ENCODE data around the gene TMEM18. TPM values are rescaled to one million over a fixed set of nuclear protein-coding genes. Genes with fewer than 3 reads are reported as not detected.

Gene TMEM18
- total RNA-seq, 1 donor from 2014 or later = 37.1 TPM

DNA sequence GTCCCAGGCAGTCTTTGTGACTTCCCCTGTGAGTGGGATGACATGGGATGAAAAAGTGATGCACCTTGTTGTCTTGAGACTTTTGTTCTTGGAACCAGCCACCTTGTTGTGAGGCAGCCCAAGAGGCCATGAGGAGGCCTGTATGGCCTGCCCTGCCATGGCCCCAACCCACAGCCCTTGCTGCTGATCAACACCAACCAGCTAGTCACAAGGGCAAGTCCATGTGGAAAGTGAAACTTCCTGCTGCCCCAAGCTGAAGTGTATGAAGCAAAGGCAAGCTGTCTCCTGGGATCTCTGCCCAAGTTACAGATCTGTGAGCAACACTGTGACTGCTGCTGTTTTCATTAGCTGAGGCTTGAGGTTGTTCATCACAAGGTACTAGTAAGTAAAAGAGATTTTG lies 21.6 kb downstream of the TMEM18 start:
- Mint-ChIP-seq H3K27me3 (ENCODE audit: low read depth) (peaks cover 24% of the 10 kb centered on the region), H3K36me3 (no peaks in the 10 kb centered on the region), H3K9me3 (no peaks in the 10 kb centered on the region), H3K4me1 (peaks cover under 1% of the 10 kb centered on the region), H3K27ac (no peak overlapping the region), H3K4me3 (no peak overlapping the region)
- TF ChIP-seq, protein P1, sequence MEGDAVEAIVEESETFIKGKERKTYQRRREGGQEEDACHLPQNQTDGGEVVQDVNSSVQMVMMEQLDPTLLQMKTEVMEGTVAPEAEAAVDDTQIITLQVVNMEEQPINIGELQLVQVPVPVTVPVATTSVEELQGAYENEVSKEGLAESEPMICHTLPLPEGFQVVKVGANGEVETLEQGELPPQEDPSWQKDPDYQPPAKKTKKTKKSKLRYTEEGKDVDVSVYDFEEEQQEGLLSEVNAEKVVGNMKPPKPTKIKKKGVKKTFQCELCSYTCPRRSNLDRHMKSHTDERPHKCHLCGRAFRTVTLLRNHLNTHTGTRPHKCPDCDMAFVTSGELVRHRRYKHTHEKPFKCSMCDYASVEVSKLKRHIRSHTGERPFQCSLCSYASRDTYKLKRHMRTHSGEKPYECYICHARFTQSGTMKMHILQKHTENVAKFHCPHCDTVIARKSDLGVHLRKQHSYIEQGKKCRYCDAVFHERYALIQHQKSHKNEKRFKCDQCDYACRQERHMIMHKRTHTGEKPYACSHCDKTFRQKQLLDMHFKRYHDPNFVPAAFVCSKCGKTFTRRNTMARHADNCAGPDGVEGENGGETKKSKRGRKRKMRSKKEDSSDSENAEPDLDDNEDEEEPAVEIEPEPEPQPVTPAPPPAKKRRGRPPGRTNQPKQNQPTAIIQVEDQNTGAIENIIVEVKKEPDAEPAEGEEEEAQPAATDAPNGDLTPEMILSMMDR (IDR thresholded peaks at IDR 0.05; ENCODE audit: unreplicated experiment) = no peak
- DNase-seq (ENCODE audit: low spot score in 2 of 2, unreplicated experiment in 2 of 2) = no peak

DNA sequence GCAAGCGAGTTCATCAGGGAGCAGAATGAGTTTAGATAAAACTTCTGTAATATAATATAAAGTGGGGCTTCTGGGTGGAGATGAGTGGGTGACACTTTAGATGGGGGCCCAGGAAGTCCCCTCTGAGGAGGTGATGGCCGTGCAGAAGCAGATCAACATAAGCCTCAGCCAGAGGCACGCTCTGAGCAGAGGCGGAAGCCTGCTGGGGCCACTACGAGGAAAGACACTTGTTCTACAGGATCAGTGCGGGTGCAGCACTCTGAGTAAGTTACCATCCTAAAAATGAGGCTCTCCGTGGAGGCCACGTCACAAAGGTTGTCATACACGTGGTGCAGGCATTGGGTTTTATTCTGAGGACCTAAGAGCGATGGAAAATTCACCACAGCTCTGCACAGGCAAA lies 22.3 kb downstream of the TMEM18 start:
- TF ChIP-seq, protein P1 (IDR thresholded peaks at IDR 0.05; ENCODE audit: unreplicated experiment) = no peak
- Mint-ChIP-seq H3K4me3 (no peak overlapping the region), H3K36me3 (no peaks in the 10 kb centered on the region), H3K27me3 (ENCODE audit: low read depth) (peaks cover 17% of the 10 kb centered on the region), H3K9me3 (no peaks in the 10 kb centered on the region), H3K27ac (no peak overlapping the region), H3K4me1 (peaks cover 3% of the 10 kb centered on the region)
- DNase-seq (ENCODE audit: low spot score in 2 of 2, unreplicated experiment in 2 of 2) = no peak

DNA sequence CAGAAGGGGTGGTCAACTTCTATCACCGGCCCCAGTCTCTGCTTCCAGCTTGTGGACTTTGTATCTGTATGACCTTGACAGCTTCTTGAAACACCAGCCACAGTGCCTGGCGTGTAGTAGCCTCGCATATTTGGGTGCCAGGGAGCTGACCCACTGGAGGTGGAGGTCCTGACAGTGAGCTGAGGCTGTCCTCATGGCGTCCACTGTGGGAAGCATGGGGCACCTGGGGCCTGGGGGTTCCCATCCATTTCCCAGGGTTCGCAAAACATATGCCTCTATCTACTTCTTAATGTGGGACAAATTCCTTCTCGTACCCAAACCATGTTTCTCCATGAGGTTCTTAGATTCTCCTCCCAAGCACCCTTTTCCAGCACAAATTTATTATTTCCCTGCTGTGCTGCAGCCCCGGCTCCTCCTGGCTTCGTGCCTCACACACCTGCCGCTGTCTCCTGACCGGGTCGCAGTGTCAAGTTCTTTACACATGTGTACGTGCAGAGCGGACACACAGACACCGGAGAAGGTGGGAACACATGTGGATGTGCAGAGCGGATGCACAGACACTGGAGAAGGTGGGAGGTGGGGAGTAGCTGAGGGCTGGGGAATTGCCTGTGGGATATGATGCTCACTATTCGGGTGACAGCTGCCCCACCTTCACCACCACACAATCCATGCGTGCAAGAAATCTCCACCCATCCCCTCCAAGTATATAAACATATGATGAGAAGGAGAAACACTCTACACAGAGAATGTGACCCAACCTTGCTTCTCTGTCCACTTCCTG lies 23.4 kb downstream of the TMEM18 start:
- H3K4me3 Mint-ChIP-seq = no peak overlapping the region
- TF ChIP-seq, protein P1 (IDR thresholded peaks at IDR 0.05; ENCODE audit: unreplicated experiment) = no peak
- H3K9me3 Mint-ChIP-seq = no peaks in the 10 kb centered on the region
- H3K36me3 Mint-ChIP-seq = no peaks in the 10 kb centered on the region
- peaks cover 3% of the 10 kb centered on the region for H3K4me1 Mint-ChIP-seq
- no peak for DNase-seq (ENCODE audit: low spot score in 2 of 2, unreplicated experiment in 2 of 2)
- H3K27ac Mint-ChIP-seq = no peak overlapping the region
- peaks cover 9% of the 10 kb centered on the region for H3K27me3 Mint-ChIP-seq (ENCODE audit: low read depth)

DNA sequence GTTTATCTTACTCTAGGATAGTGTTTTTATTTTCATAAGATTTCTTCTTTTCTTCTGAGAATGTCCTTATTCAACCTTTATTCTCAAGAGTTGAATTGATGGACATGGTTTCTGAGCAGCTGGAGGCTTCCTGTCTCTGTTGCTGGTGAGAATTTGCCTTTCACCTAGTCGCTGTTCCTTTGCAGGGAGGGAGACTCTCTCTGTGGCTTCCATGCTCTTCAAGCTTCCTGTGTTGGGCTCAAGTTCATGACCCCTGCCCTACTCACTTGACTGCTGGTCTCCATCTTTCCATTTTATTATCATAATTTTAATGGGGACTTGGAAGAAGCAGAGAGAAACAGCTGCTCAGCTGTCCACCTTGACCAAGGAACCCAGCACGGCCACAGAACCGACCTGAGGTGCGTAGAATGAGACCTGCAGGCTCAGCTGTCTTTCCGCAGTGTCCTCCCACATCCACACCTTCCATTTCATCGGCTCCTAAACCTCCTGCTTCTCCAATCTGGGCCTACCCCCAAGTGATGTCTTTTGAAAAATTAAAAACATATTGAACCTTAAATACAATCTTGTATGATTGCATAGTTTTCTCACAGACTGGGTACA lies 24.2 kb downstream of the TMEM18 start:
- no peak for DNase-seq (ENCODE audit: low spot score in 2 of 2, unreplicated experiment in 2 of 2)
- TF ChIP-seq, protein P1 (IDR thresholded peaks at IDR 0.05; ENCODE audit: unreplicated experiment) = no peak

DNA sequence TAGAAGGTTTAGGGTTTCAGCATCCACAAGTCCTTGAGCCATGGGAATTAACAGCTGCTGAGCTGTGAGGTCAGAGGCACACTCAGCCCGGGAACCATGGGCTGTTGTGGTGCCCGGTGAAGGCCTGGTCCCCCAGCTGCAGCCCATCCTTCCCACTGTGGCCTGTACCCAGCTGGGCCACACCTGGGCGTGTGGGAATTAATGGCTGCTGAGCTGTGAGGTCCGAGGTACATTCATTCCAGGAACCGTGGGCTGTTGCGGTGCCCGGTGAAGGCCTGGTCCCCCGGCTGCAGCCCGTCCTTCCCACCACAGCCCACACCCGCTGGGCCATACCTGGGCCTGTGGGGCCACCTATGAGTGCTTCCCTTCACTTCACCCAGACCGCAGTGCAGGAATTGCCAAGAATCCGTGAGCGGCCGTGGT lies 25.2 kb downstream of the TMEM18 start:
- H3K27me3 Mint-ChIP-seq (ENCODE audit: low read depth) = peaks cover 5% of the 10 kb centered on the region
- H3K36me3 Mint-ChIP-seq = no peaks in the 10 kb centered on the region
- no peak overlapping the region for H3K4me3 Mint-ChIP-seq
- TF ChIP-seq, protein P1 (IDR thresholded peaks at IDR 0.05; ENCODE audit: unreplicated experiment) = no peak
- no peak overlapping the region for H3K27ac Mint-ChIP-seq
- no peak for DNase-seq (ENCODE audit: low spot score in 2 of 2, unreplicated experiment in 2 of 2)
- peaks cover 3% of the 10 kb centered on the region for H3K4me1 Mint-ChIP-seq
- H3K9me3 Mint-ChIP-seq = no peaks in the 10 kb centered on the region

More for the DNA sequence above, 24.2 kb downstream of the TMEM18 start:
- H3K27ac Mint-ChIP-seq = no peak overlapping the region
- H3K4me1 Mint-ChIP-seq = peaks cover 3% of the 10 kb centered on the region
- no peaks in the 10 kb centered on the region for H3K36me3 Mint-ChIP-seq
- H3K4me3 Mint-ChIP-seq = no peak overlapping the region
- peaks cover 4% of the 10 kb centered on the region for H3K27me3 Mint-ChIP-seq (ENCODE audit: low read depth)
- H3K9me3 Mint-ChIP-seq = no peaks in the 10 kb centered on the region
